GM21723 (cell line): Measurements from ENCODE around the gene METTL16.
"Not testable (repeated sequence)": the region's sequence is repeated elsewhere in the genome, so short reads cannot be mapped to it uniquely, and the experiment has no call there.

ENCODE experiments used
- ATAC-seq: cut with Tn5 transposase; IDR thresholded peaks from one replicate; pipeline ENCODE4 v1.9.1; 2021; ENCODE audit warnings: mild to moderate bottlenecking, moderate library complexity; ENCODE audit not compliant: unreplicated experiment

The METTL16 gene

DNA sequence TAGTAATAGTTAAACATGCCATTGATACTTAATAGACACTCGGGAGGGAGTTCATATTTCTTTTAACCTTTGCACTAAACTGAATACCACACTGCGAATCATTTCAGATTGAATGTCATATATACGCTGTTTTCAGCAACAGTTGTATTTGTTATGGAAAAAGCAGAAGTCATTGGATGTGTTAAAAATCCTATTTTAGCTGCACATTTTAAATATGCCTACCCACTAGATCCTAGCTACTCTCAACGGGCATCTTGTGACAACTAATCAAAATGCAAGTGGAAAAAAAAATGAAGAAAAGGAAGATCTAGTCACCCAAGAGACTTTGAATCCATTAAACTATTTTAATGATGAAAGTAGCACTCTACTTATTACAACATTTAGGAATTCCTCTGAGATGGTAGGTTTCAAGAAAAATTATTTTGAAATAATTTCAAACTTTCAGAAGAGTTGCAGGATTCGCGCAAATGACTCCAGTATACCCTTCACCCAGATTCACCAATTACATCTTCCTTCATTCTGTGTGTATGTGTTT is 59.4 kb downstream of the METTL16 start:
- ATAC-seq, result no peak

DNA sequence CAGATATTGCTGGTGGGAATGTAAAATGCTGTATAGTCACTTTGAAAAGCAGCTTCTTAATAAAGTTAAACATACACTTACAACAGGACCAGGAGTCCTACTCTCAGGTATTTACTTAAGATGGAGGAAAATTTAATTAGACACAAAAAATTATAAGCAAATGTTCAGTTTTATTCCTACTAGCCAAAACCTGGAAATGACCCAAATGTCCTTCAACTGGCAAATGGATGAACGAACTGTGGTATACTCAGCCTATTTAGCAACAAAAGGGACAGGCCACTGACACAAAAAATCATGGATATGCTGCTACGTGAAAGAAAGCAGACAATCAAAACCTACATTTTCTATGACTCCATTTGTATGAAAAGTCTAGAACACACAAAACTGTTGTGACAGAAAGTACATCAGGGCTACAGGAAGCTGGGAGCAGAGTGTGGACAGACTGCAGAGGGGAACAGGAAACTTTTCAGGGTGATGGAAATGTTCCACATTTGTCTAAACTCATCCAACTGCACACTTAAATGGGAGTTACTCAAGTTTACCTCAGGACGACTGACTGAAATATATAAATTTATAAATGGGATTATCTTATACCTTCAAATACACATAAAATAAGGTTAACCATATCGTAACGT is 61.6 kb downstream of the METTL16 start:
- no peak for ATAC-seq

DNA sequence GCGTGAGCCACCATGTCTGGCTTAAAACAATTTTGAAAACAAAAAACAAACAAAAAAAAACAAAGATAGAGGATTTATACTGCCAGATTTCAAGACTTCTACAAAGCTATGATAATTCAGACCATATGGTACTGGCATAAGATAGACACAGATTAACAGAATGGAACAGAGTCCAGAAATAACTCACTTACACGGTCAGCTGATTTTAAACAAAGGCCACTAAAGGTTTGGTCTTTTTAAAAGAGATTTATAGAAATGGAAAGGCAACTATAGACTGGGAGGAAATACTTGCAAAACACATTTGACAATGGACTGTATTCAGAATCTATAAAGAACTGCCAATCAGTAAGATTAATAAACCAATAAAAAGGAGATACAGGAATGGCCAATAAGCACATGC is 62.2 kb downstream of the METTL16 start:
- ATAC-seq, result no peak

DNA sequence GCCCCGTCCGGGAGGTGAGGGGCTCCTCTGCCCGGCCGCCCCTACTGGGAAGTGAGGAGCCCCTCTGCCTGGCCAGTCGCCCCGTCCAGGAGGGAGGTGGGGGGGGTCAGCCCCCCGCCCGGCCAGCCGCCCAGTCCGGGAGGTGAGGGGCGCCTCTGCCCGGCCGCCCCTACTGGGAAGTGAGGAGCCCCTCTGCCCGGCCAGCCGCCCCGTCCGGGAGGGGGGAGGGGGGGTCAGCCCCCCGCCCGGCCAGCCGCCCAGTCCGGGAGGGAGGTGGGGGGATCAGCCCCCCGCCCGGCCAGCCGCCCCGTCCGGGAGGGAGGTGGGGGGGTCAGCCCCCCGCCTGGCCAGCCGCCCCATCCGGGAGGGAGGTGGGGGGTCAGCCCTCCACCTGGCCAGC is 64.2 kb downstream of the METTL16 start:
- ATAC-seq, result not testable (repeated sequence)

DNA sequence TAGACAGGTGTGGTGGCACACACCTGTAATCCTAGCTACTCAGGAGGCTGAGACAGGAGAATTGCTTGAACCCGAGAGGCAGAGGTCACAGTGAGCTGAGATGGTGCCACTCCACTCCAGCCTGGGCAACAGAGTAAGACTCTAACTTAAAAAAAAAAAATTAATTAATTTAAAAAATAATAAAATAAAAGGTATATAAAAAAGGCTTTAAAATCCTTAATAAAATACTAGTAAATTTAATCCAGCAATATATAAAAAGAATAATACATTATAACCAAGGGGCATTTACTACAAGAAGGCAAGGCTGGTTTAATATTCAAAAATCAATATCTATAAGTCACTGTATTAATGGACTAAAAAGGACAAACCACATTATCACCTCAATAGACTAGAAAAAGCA is 66.0 kb downstream of the METTL16 start:
- ATAC-seq, result no peak

DNA sequence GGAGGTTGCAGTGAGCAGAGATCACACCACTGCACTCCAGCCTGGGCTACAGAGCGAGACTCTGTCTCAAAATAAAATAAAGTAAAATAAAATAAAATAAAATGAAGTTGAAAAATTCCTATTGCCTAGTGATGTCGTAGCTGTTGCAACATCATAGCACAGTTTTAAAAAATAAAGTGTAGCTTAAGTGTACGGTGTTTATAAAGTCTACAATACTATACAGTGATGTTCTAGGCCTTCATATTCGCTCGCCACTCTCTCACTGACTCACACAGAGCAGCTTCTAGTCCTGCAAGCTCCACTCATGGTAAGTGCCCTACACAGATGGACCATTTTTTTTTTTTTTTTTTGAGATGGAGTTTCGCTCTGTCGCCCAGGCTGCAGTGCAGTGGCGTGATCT is 67.3 kb downstream of the METTL16 start:
- no peak for ATAC-seq

DNA sequence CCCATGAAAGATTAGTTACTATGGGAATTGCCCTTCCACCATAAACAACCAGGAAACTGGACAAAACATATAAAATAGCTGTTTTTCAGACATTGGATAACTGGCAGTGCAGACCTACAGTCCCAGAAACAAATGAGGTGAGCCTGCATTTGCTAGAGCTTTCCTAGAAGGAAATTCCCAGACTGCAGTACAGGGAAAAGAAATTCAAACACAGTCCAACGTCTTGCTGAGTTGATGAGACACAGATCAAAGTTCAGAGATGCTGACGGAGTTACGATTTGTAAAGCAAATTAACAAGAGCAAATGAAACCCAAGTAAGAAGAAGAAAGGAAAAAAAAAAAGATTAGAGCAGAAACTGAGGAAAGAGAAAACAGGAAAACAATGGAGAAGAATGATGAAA is 69.5 kb downstream of the METTL16 start:
- no peak for ATAC-seq

DNA sequence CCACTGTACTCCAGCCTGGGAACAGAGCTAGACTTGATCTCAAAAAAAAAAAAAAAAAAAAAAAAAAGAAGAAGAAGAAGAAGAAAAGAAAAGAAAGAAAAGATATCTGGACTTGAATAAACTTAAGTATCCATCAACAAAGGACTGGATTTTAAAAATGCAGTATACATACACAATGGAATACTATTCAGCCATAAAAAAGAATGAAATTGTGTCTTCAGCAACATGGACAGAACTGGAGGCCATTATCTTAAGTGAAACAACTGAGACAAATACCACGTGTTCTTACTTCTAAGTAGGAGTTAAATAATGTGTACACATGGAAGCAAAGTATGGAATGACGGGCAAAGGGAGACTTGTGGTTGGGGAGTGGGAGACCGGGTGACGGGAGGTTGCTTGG is 70.8 kb downstream of the METTL16 start:
- no peak for ATAC-seq

DNA sequence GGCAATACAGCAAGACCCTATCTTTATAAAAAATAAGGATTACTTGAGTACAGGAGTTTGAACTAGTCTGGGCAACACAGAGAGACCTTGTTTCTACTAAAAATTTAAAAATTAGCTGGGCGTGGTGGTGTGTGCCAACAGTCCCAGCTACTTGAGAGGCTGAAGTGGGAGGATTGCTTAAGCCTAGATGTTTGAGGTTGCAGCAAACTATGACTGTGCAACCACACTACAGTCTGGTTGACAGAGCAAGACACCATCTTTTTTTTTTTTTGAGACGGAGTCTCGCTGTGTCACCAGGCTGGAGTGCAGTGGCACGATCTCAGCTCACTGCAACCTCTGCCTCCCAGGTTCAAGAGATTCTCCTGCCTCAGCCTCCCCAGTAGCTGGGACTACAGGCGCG is 71.7 kb downstream of the METTL16 start:
- ATAC-seq, result not testable (repeated sequence)

DNA sequence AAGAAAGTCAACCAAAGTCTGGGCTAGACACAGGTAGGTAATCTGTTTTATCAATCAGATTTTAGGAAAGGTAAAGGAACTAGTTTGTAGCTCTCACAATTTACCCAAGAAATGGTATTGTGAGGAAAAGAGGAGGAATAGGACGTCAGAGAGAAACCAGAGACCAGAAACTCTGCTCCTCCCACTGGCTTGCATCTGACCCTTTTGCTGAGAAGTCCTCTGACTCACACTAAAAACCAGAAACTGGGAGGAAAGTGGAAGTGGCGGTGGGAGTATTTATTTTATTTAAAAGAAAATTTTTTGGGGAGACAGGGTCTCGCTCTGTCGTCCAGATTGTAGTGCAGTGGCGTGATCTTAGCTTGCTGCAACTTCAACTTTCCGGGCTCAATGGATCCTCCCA is 72.9 kb downstream of the METTL16 start:
- no peak for ATAC-seq

DNA sequence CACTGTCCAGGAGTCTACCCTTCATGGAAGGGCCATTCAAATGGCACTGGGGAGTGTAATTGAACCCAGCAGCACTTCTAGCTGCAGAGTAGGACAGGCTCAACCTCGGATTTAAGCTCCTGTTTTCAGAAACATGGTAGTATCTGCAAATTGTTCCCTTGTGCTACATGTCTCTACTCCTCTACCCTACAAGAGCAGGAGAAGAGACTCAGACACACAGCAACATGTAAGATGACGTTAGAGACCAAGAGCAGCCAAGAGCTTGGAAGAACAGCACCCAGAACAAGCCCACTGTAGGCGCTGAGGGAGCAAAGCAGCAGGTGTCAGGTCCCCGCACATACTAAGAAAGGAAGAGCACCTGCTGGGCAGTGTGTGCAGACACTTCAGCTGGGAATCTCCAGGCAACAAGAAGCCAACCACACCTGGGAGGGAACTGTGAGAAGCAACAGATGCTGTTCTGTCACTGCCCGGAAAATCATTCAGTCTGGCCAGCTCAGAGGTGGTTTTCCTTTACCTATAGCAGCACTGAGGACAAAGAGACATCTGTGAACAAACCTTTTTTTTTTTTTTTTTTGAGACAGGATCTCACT is 75.3 kb downstream of the METTL16 start:
- ATAC-seq, result no peak

DNA sequence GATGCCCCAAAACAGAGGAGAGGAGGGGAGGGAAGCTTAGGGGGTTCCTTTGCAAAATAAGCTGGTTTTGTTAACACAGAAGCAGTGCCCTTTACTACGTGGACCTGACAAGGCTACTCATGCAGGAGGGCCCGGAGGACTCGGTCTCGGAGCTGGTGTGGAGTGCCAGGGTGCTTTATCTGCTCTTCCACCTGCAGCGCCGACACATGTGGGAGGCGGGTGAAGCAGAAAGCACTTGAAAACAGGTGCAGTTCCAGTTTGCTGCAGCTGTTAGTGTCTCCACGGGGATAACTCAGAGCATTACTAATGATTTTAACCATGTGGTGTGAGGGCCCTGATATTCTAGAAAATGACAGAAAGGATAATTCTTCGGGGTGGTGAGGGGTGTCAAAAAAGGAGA is 75.8 kb downstream of the METTL16 start:
- ATAC-seq, result no peak

DNA sequence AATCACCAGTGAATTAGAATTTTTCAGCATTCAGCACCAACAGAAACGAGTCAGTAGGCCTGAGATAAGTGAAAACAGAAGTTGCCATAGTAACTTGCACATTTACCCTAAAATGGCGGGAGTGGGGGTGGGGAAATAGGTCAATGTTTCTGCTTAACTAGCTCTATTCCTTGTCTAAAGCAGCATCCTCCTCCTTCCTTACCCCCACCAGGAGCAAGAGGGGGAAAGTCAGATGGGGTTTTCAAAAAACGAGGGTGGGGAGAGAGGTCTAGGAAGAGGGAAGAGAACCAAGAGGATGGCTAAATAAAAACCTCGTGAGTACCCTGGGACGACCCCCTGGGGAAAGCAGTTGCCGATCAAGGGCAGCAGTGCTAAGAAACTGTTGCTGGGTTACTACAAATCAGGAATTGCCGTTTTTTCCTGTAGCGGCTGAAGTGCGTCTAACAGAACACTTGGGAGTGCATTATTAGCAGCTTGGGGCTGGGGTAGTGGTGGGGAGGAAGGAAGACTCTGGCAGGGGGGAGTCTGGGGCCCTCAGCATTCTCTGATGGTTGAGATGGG is 76.4 kb downstream of the METTL16 start:
- no peak for ATAC-seq

DNA sequence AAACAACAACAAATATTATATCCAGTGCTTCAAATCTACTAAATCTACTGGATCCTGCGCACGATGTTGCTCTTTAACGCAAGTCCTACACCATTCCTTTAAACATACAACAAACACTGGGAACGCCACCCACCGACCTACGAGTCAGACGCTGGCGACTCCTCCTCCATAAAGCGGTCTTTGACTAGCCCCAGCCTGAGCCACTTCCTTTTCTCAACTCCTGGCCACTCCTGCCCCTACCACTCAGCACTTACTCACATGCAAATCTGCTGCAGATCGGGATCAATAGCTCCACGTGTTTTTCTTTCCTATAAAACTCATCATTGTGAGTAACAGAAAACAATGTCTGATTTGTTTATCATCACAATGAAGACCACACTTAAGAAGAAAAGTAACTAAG is 78.0 kb downstream of the METTL16 start:
- no peak for ATAC-seq

DNA sequence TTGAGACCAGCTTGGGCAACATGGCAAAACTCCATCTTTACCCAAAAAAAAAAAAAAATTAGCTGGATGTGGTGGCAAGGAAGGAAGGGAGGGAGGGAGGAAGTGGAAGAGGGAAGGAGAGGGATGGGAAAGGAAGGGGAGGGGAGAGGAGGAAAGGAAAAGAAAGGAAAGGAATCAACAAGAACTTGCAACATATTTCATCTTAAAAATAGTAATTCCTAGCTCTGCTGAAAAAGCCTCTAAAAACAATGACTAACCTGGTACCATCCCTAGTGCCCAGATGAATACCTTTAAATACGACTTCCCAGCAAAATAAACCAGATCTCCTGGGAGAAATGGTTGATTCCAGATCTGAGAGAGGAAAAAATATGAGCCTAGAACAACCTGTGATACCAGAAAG is 83.8 kb downstream of the METTL16 start:
- no peak for ATAC-seq

DNA sequence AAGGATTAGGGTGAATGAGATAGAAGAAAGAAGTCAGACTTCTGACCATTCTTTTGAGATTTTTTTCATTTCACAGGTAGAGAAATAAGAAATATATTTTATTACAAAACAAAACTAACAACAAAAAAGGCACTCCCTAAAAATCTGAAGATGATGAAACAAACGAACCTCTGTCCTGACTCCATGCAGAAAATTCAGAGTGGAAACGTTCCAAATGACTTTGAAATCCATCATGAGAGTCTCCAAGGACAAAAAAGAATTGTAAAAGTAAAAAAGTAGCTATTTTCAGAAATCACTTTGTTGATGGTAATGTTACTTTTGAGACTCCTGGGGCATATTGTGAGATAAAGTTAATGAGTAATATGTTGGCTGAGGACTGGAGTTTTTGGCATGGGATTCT is 84.5 kb downstream of the METTL16 start:
- no peak for ATAC-seq

DNA sequence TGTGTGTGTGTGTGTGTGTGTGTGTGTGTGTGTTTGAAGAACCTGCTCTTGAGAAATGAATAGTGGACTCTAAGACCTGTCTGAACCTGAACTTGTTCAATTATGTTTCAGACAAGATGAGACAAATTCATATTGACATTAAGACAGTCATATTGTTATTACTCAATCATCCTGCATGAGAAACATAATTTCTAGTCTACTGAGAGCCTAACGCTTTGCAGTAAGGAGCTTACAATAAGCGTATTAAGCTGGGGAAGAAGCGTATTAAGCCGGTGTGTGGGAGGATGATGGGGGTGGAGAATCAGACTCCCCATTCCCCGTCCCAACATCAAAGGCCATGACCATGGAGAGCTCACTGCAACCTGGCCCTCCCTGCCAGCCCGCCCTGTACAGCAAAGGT is 88.4 kb downstream of the METTL16 start:
- ATAC-seq, result no peak

DNA sequence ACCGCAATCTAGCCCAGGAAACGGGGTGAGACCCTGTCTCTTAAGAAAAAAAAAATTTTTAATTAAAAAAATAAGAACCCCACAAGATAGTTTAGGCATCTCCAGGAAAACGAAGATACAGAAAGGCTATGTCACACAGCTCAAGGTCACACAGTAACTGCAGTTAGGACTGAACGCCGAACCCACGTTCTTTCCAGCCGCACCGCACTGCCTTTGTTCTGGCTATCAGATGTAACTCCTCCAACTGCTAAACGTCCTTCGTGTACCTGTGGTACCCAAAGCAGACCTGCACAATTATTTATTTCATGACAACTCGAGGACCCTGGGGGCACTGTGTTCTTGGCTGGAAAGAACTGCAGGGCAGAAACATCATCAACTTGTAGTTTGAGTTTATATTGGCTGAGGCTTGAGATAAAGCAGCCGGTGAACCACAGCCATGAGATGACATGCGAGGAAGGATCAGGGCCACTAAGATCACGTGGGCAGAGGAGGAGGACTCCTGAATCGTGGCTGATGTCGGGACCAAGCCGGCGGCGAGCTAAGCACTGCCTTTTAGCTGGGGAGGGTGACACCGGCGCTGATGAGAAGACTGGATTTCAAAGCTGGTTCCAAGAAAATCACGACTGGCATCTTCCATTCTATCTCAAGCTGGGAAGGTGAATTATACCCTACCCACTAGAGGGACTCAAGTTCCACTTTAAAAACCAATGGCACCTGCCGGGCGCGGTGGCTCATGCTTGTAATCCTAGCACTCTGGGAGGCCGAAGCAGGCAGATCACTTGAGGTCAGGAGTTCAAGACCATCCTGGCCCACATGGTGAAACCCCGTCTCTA is 90.2 kb downstream of the METTL16 start:
- ATAC-seq, result no peak

DNA sequence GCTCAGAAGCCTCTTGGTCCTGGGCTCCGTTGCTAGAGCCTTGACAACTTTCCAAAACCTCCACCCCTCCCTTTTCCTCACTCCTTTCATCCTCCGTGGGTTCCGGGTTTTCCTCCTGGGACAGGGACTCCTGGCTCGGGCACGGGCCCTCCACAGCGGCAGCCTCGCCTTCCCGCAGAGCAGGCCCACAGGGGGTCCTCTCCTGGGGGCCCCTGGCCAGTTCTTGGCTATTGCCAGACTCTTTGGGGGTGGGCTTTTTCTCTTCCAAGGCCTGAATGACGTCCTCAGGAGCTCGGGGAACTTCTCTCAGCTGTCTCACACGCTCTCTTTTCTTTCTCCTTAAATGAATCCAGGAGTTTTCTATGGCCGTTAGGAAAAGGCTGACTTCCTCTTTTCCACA is 91.5 kb downstream of the METTL16 start:
- ATAC-seq, result no peak

DNA sequence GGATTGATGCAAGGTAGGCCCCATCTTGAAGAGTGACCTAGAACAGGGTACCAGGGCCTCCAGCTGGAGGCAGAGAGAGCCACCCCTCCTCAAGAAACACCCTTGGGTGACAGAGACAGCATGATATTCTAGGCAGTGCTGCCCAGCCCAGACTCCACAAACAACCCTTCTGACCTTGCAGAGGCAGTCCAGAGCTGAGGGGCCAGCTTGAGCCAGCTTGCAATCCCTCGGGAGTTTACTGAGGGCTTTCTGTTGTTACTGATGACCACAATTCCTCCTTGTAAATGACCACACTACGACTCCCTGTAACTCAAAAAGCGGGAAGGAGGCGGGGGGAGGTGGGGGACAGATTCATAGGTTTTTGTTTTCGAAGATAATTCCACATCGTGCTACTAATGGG is 92.2 kb downstream of the METTL16 start:
- no peak for ATAC-seq

DNA sequence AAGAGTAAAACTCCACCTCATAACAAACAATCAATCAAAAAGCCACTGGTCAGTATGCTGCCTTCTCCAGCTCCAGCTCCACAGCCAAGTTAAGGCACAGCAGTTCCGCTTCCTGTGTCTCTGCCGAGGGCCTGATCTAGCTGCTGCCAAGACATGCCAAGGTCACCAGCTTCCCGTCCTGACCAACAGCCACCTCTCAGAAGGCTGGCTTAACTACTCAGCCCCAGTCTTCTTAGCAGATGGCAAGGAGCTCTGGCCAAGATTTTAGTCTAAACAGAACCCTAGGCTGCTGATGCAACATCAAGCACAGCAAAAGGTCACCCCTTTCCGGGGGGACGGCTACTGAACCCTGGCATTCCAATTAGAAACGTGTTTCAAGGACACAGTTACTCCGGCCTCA is 93.1 kb downstream of the METTL16 start:
- no peak for ATAC-seq
